SK-N-SH (cell line): Measurements from ENCODE around the gene KCNT1.

Experiments used
- CHD2 ChIP-seq: fragments of 150-350 bp; IDR thresholded peaks from 2 replicates; pipeline ENCODE4 v1.6.1; 2018; ENCODE audit warnings: low read length; ENCODE audit not compliant: partially characterized antibody
- EP300 ChIP-seq, 2 experiments: IDR thresholded peaks; 2 replicates each; pipeline versions ENCODE4 v1.4.0 to v1.6.1; 2012; ENCODE audit warnings: borderline replicate concordance in 1 of 2, low read depth in 1 of 2, low read length in 1 of 2
- JUND ChIP-seq: IDR thresholded peaks from 2 replicates; pipeline ENCODE4 v1.4.0; 2012
- POLR2AphosphoS5 ChIP-seq: IDR thresholded peaks from 2 replicates; pipeline ENCODE4 v1.6.1; 2012; ENCODE audit warnings: low read depth, low read length
- YY1 ChIP-seq: IDR thresholded peaks from 2 replicates; pipeline ENCODE4 v1.4.0; 2012; ENCODE audit warnings: low read depth, mild to moderate bottlenecking
- TF ChIP-seq, protein P1 (sequence below): fragments of 200-600 bp; sonication (generic); IDR thresholded peaks from 2 replicates; pipeline ENCODE4 v1.6.1; 2017; ENCODE audit warnings: antibody characterized with exemption, mild to moderate bottlenecking, moderate library complexity

DNA sequence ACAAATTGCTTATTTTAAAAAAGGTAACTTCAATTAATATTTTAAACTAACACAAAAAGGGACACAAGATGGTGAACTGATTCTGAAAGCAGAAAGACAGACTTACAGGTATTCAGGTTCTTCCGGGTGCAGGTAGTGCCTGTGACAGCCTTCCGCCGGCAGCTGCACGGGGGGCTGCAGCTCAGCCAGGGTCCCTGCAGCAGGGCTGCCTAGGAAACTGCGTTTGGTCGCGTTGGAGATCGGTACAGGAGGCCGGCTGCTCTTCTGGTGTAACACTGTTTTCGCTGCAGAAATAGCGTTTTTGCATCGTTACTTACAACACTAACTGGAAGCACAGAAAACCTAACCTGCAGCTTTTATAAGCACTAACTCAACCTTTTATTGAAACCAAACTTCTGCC is 125.3 kb downstream of the KCNT1 start:
- TF ChIP-seq POLR2AphosphoS5, result no peak
- TF ChIP-seq YY1, result no peak
- TF ChIP-seq JUND, result no peak
- no peak for TF ChIP-seq EP300 (IDR thresholded peaks at IDR 0.05; ENCODE audit: borderline replicate concordance in 1 of 2, low read depth in 1 of 2, low read length in 1 of 2)
- TF ChIP-seq, protein P1, sequence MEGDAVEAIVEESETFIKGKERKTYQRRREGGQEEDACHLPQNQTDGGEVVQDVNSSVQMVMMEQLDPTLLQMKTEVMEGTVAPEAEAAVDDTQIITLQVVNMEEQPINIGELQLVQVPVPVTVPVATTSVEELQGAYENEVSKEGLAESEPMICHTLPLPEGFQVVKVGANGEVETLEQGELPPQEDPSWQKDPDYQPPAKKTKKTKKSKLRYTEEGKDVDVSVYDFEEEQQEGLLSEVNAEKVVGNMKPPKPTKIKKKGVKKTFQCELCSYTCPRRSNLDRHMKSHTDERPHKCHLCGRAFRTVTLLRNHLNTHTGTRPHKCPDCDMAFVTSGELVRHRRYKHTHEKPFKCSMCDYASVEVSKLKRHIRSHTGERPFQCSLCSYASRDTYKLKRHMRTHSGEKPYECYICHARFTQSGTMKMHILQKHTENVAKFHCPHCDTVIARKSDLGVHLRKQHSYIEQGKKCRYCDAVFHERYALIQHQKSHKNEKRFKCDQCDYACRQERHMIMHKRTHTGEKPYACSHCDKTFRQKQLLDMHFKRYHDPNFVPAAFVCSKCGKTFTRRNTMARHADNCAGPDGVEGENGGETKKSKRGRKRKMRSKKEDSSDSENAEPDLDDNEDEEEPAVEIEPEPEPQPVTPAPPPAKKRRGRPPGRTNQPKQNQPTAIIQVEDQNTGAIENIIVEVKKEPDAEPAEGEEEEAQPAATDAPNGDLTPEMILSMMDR, result no peak
- TF ChIP-seq CHD2, result no peak
